AG20443 (cell line): ENCODE measurements around the gene MAP3K20.
"Not testable (repeated sequence)": the region's sequence is repeated elsewhere in the genome, so short reads cannot be mapped to it uniquely, and the experiment has no call there.

Source experiments
- DNase-seq: peaks from one replicate; pipeline ENCODE4 v3.0.0; 2012; ENCODE audit warnings: low spot score, mixed read lengths

MAP3K20 gene

GRCh38 chr2:173075781-173076580, at the start of gene MAP3K20:
Gene MAP3K20, plus strand, starts transcription at chr2:173075846. Its CDS starts 15,186 bp downstream, at chr2:173091032.
- DNase-seq, result peak; percentile 80

GRCh38 chr2:173026479-173026878, 49.2 kb upstream of the MAP3K20 start:
- DNase-seq, result no peak

GRCh38 chr2:173027181-173028128, 48.2 kb upstream of the MAP3K20 start:
- peak; percentile 79 for DNase-seq

- no peak for DNase-seq
These were observed 47.5 kb upstream of the MAP3K20 start for GRCh38 chr2:173028141-173028540.

GRCh38 chr2:173028671-173029070, 47.0 kb upstream of the MAP3K20 start:
- no peak for DNase-seq

GRCh38 chr2:173030561-173031490, 44.8 kb upstream of the MAP3K20 start:
- no peak for DNase-seq

GRCh38 chr2:173032032-173032431, 43.6 kb upstream of the MAP3K20 start:
- DNase-seq, result no peak

- DNase-seq, result peak; percentile 44
These were observed 42.6 kb upstream of the MAP3K20 start for GRCh38 chr2:173033084-173033483.

- DNase-seq, result no peak
These were observed 41.5 kb upstream of the MAP3K20 start for GRCh38 chr2:173034143-173034542.

GRCh38 chr2:173037245-173038120, 38.2 kb upstream of the MAP3K20 start:
- no peak for DNase-seq

- DNase-seq, result not testable (repeated sequence)
These were observed 37.4 kb upstream of the MAP3K20 start for GRCh38 chr2:173038257-173038656.

- no peak for DNase-seq
These were observed 34.9 kb upstream of the MAP3K20 start for GRCh38 chr2:173040729-173041128.

GRCh38 chr2:173043476-173043875, 32.2 kb upstream of the MAP3K20 start:
- DNase-seq, result no peak

GRCh38 chr2:173043897-173044519, 31.6 kb upstream of the MAP3K20 start:
- DNase-seq, result no peak

GRCh38 chr2:173044686-173045085, 31.0 kb upstream of the MAP3K20 start:
- no peak for DNase-seq

GRCh38 chr2:173045181-173045580, 30.5 kb upstream of the MAP3K20 start:
- no peak for DNase-seq

GRCh38 chr2:173048522-173048896, 27.1 kb upstream of the MAP3K20 start:
- DNase-seq, result no peak

GRCh38 chr2:173048897-173049661, 26.6 kb upstream of the MAP3K20 start:
- DNase-seq, result peak; percentile 85

- DNase-seq, result no peak
These were observed 25.8 kb upstream of the MAP3K20 start for GRCh38 chr2:173049831-173050230.

GRCh38 chr2:173050684-173051083, 25.0 kb upstream of the MAP3K20 start:
- no peak for DNase-seq
